Upper lobe of right lung (tissue), 1 donor: ENCODE data around the gene NCKAP1. TPM values are rescaled to one million over a fixed set of nuclear protein-coding genes. Genes with fewer than 3 reads are reported as not detected.

ENCODE experiments used
- ATAC-seq: fragments of 200-7000 bp; cut with Tn5 transposase; one replicate; pipeline ENCODE4 v1.9.1; 2020; ENCODE audit warnings: mild to moderate bottlenecking, moderate library complexity
- DNase-seq: peaks from one replicate; pipeline ENCODE4 v3.0.0-alpha.2; 2020
- H3K27ac ChIP-seq: fragments of 200-600 bp; one replicate; pipeline ENCODE4 v1.8.0; 2022
- H3K27me3 ChIP-seq: fragments of 200-600 bp; one replicate; pipeline ENCODE4 v1.8.0; 2022; ENCODE audit warnings: mild to moderate bottlenecking
- H3K36me3 ChIP-seq: fragments of 200-600 bp; one replicate; pipeline ENCODE4 v1.8.0; 2022
- H3K4me1 ChIP-seq: fragments of 200-600 bp; one replicate; pipeline ENCODE4 v1.8.0; 2022
- H3K4me3 ChIP-seq: fragments of 200-600 bp; one replicate; pipeline ENCODE4 v1.8.0; 2022; ENCODE audit warnings: mild to moderate bottlenecking
- H3K9me3 ChIP-seq: fragments of 200-600 bp; one replicate; pipeline ENCODE4 v1.8.0; 2022
- intact Hi-C: fragments of 100-400 bp; cut with DNase I; formaldehyde crosslinking; loops from one replicate; pipeline ENCODE4 v1.11.0; 2022
- total RNA-seq: library from RNA; stranded (reverse); fragmentation: NEBNext Ultra II Directional; extraction: Animal tissue kit (Norgen Biotek cat#: 25700); gene quantifications from one replicate; pipeline ENCODE4 v1.2.1, GENCODE V29; 2021
- TF ChIP-seq, protein P1 (sequence below): fragments of 200-600 bp; IDR thresholded peaks from one replicate; pipeline ENCODE4 v1.8.0; 2022; ENCODE audit warnings: antibody characterized with exemption
- donor health status: DM: no; HTN: yes; CAD: no; lungs with severe emphysema.

The NCKAP1 gene
- total RNA-seq, 1 donor from 2014 or later = 117 TPM

DNA sequence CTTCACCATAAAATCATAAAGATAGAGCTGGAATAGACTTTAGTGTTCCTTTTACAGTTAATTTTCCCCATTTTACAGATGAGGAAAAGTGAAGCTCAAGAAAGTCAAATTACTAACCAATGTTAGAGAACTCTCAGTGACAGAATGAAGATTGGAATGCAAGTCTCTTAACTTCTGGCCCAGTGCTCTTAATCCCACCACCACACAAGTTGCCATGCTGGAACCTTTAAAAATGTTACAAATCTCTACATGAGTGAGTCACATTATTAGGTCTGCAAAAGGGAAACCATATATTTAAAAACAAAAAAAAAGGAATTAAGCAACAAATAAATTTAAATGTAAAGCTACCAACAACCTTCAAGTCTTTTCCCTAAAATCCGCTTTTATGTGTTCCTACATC lies 3.5 kb downstream of the NCKAP1 start:
- TF ChIP-seq, protein P1, sequence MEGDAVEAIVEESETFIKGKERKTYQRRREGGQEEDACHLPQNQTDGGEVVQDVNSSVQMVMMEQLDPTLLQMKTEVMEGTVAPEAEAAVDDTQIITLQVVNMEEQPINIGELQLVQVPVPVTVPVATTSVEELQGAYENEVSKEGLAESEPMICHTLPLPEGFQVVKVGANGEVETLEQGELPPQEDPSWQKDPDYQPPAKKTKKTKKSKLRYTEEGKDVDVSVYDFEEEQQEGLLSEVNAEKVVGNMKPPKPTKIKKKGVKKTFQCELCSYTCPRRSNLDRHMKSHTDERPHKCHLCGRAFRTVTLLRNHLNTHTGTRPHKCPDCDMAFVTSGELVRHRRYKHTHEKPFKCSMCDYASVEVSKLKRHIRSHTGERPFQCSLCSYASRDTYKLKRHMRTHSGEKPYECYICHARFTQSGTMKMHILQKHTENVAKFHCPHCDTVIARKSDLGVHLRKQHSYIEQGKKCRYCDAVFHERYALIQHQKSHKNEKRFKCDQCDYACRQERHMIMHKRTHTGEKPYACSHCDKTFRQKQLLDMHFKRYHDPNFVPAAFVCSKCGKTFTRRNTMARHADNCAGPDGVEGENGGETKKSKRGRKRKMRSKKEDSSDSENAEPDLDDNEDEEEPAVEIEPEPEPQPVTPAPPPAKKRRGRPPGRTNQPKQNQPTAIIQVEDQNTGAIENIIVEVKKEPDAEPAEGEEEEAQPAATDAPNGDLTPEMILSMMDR = no peak
- Histone ChIP-seq H3K4me3 (no peak overlapping the region), H3K27ac (no peak overlapping the region), H3K9me3 (no peaks in the 10 kb centered on the region), H3K36me3 (no peaks in the 10 kb centered on the region), H3K27me3 (peaks cover 4% of the 10 kb centered on the region), H3K4me1 (peaks cover 36% of the 10 kb centered on the region)
- intact Hi-C loops = no loop called here
- DNase-seq = no peak
- ATAC-seq = no peak

DNA sequence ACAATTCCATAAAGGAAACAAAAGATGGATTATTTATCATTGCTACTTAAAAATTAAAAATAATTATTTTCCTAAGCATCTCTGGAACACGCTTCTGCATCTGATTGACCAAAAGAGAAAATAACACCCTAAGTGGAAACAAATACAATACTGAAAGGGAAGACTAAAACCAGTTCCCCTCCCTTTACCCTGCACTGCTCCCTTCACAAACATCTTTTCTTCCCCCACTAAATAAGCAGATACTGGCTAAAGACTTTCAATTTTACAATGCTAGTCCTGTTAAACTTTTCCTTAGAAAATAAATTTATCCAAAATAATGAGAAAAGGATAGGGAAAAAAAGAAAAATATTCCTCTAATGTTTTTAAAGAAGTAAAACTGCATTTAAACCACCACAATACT lies 4.3 kb downstream of the NCKAP1 start:
- intact Hi-C loops = no loop called here
- Histone ChIP-seq H3K4me3 (no peak overlapping the region), H3K27me3 (peaks cover 3% of the 10 kb centered on the region), H3K27ac (no peak overlapping the region), H3K9me3 (no peaks in the 10 kb centered on the region), H3K4me1 (peaks cover 32% of the 10 kb centered on the region), H3K36me3 (no peaks in the 10 kb centered on the region)
- TF ChIP-seq, protein P1 = no peak
- no peak for DNase-seq
- ATAC-seq = no peak

DNA sequence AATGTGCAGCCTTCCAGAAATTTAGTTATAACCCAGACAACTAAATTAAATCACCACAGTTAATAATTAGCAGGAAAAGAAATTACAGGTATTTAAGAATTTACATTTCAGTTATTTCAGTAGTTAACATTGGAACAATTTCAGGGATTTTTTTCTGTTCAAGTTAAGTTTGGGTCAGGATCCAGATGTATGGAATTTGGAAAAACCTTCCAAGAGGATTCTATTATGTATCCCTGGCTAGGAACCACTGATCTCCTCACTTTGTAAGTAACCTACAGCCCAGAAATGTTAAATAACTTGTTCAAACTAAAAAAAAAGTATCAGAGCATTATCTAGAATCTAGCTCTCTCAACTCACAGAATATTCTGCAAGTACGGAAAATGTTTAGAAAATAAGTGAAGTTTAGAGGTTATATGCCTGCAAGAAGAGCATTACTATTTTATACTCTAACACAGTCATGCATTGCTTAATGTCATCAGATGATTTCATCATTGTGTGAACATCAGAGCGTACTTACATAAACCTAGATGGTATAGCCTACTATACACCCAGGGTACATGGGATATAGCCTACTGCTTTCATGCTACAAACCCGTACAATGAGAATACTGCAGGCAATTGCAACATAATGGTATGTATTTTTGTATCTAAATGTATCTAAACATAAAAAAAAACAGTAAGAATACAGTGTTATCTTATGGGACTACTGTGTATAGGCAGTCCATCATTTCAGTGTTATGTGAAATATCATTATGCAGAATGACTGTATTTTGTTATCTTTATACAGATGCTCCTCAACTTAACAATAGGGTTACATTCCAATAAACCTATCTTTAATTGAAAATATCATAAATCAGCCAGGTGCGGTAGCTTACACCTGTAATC lies 6.1 kb downstream of the NCKAP1 start:
- ATAC-seq (no peak), DNase-seq (no peak)
- Histone ChIP-seq H3K4me1 (peaks cover 29% of the 10 kb centered on the region), H3K27me3 (no peaks in the 10 kb centered on the region), H3K4me3 (no peak overlapping the region), H3K36me3 (no peaks in the 10 kb centered on the region), H3K9me3 (no peaks in the 10 kb centered on the region), H3K27ac (no peak overlapping the region)
- TF ChIP-seq, protein P1 = no peak
- intact Hi-C loops = no loop called here

DNA sequence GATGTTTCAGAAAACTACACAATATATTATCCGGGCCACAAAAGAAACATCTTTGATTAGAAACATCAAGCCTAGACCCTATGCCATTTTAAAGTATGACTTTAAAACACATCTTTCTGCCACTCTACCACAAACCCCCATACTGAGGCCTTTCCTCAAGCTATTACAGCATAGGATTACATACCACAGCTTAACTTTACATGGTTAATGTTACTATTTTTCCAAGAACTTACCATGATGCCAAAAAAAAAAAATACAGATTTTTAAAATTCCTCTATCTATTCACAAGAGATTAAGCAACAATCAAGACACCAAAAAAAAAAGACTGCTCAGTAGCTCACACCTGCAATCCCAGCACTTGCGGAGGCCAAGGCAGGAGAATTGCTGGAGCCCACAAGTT lies 9.0 kb downstream of the NCKAP1 start:
- Histone ChIP-seq H3K36me3 (no peaks in the 10 kb centered on the region), H3K27me3 (no peaks in the 10 kb centered on the region), H3K4me1 (peaks cover 16% of the 10 kb centered on the region), H3K27ac (no peak overlapping the region), H3K4me3 (no peak overlapping the region), H3K9me3 (no peaks in the 10 kb centered on the region)
- TF ChIP-seq, protein P1 = no peak
- intact Hi-C loops = no loop called here
- DNase-seq (no peak), ATAC-seq (no peak)

DNA sequence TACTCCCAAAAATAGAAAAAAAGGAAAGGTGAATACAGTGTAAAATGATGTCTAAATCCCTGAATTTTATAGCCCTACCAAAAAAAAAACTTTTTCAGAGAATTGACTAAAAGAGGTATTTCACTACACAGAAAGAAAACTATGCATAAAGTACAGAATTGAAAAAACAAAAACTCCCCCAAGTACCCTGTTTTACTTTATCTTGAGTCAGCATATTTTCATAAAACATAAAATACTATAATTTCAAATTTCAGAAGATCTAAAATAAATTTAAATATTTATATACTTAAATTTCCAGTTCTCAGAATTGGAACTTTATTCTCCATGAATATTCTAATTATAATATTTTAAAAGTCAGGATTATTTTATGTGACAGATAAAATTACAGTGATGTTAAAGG lies 10.1 kb downstream of the NCKAP1 start:
- Histone ChIP-seq H3K27me3 (no peaks in the 10 kb centered on the region), H3K9me3 (no peaks in the 10 kb centered on the region), H3K36me3 (no peaks in the 10 kb centered on the region), H3K4me1 (peaks cover 8% of the 10 kb centered on the region), H3K27ac (no peak overlapping the region), H3K4me3 (no peak overlapping the region)
- intact Hi-C loops = no loop called here
- no peak for ATAC-seq
- DNase-seq = no peak
- TF ChIP-seq, protein P1 = no peak
